ENCODE results near the gene CRELD2. TPM values are rescaled to one million over a fixed set of nuclear protein-coding genes. Genes with fewer than 3 reads are reported as not detected.
A peak's percentile ranks its signal among the peaks of the same experiment; 100 is the strongest.

Gene CRELD2
- polyA plus RNA-seq, 1 donor (not counting 4 experiments of a cell fraction or from before 2014, with no cell fraction given): 33.5 TPM

GRCh38 chr22:49961601-49962011 lies 43.2 kb downstream of the CRELD2 start:
- H2AFZ ChIP-seq (ENCODE audit: control insufficient read depth, low read length): no peak overlapping the region
- FAIRE-seq (no peak), DNase-seq (ENCODE audit: low read depth, low spot score) (no peak)
- dilution Hi-C loops (cut with MboI; ENCODE audit: extremely low pct_ligation_motif_present, low sequenced_read_pairs): no loop called here
- TF ChIP-seq EZH2 (IDR thresholded peaks at IDR 0.05; ENCODE audit: low read length) (no peak), CTCF (optimal IDR thresholded peaks at IDR 0.05 in 1 of 3, IDR thresholded peaks at IDR 0.05 in 1 of 3, conservative IDR thresholded peaks at IDR 0.05 in 1 of 3; ENCODE audit: extremely low read depth in 1 of 3, insufficient read depth in 2 of 3, low read length in 3 of 3) (no peak)
- H3K9me3 ChIP-seq (ENCODE audit: control insufficient read depth, low read depth, low read length): no peaks in the 10 kb centered on the region
- H3K4me3 ChIP-seq (ENCODE audit: control insufficient read depth in 2 of 3, extremely low read depth in 1 of 3, insufficient read depth in 2 of 3, low read depth in 1 of 3, low read length in 3 of 3): peak overlapping the region; percentile 65 to 79 (median 76)
- peaks cover 18% of the 10 kb centered on the region for H3K4me1 ChIP-seq (ENCODE audit: control insufficient read depth, extremely low read depth, insufficient read depth, low read length)
- H3K27ac ChIP-seq (ENCODE audit: control insufficient read depth, insufficient read depth, low read length): peak overlapping the region; percentile 81
- no peaks in the 10 kb centered on the region for H3K9me1 ChIP-seq (ENCODE audit: control insufficient read depth, extremely low read depth, insufficient read depth, low read length)
- H4K20me1 ChIP-seq (ENCODE audit: control insufficient read depth, extremely low read depth, insufficient read depth, low read length): peaks cover 6% of the 10 kb centered on the region
- H3K9ac ChIP-seq (ENCODE audit: control insufficient read depth, extremely low read depth, insufficient read depth, low read length): peak overlapping the region; percentile 88
- H3K27me3 ChIP-seq (ENCODE audit: control insufficient read depth, extremely low read depth, insufficient read depth, low read length): no peaks in the 10 kb centered on the region
- peaks cover 23% of the 10 kb centered on the region for H3K79me2 ChIP-seq (ENCODE audit: control insufficient read depth, insufficient read depth, low read length)
- peaks cover 10 to 16% of the 10 kb centered on the region in 2 experiments for H3K36me3 ChIP-seq (ENCODE audit: control insufficient read depth in 2 of 2, extremely low read depth in 1 of 2, insufficient read depth in 2 of 2, low read length in 2 of 2)
- peak overlapping the region; percentile 82 for H3K4me2 ChIP-seq (ENCODE audit: control insufficient read depth, extremely low read depth, insufficient read depth, low read depth, low read length)

GRCh38 chr22:49962012-49962750 lies 43.7 kb downstream of the CRELD2 start:
- TF ChIP-seq EZH2 (IDR thresholded peaks at IDR 0.05; ENCODE audit: low read length): no peak
- TF ChIP-seq CTCF (optimal IDR thresholded peaks at IDR 0.05 in 1 of 3, IDR thresholded peaks at IDR 0.05 in 1 of 3, conservative IDR thresholded peaks at IDR 0.05 in 1 of 3; ENCODE audit: extremely low read depth in 1 of 3, insufficient read depth in 2 of 3, low read length in 3 of 3): no peak
- no peaks in the 10 kb centered on the region for H3K9me3 ChIP-seq (ENCODE audit: control insufficient read depth, low read depth, low read length)
- H2AFZ ChIP-seq (ENCODE audit: control insufficient read depth, low read length): no peak overlapping the region
- no peaks in the 10 kb centered on the region for H3K9me1 ChIP-seq (ENCODE audit: control insufficient read depth, extremely low read depth, insufficient read depth, low read length)
- H3K36me3 ChIP-seq (ENCODE audit: control insufficient read depth in 2 of 2, extremely low read depth in 1 of 2, insufficient read depth in 2 of 2, low read length in 2 of 2): peaks cover 10 to 16% of the 10 kb centered on the region in 2 experiments
- dilution Hi-C loops (cut with MboI; ENCODE audit: extremely low pct_ligation_motif_present, low sequenced_read_pairs): no loop called here
- H3K9ac ChIP-seq (ENCODE audit: control insufficient read depth, extremely low read depth, insufficient read depth, low read length): peak overlapping the region; percentile 89
- DNase-seq (ENCODE audit: low read depth, low spot score) (peak; percentile 54), FAIRE-seq (peak; percentile 9)
- H3K4me2 ChIP-seq (ENCODE audit: control insufficient read depth, extremely low read depth, insufficient read depth, low read depth, low read length): peak overlapping the region; percentile 89
- peaks cover 6% of the 10 kb centered on the region for H4K20me1 ChIP-seq (ENCODE audit: control insufficient read depth, extremely low read depth, insufficient read depth, low read length)
- peak overlapping the region; percentile 65 to 79 (median 76) for H3K4me3 ChIP-seq (ENCODE audit: control insufficient read depth in 2 of 3, extremely low read depth in 1 of 3, insufficient read depth in 2 of 3, low read depth in 1 of 3, low read length in 3 of 3)
- H3K27ac ChIP-seq (ENCODE audit: control insufficient read depth, insufficient read depth, low read length): peak overlapping the region; percentile 88
- peaks cover 18% of the 10 kb centered on the region for H3K4me1 ChIP-seq (ENCODE audit: control insufficient read depth, extremely low read depth, insufficient read depth, low read length)
- H3K27me3 ChIP-seq (ENCODE audit: control insufficient read depth, extremely low read depth, insufficient read depth, low read length): no peaks in the 10 kb centered on the region
- H3K79me2 ChIP-seq (ENCODE audit: control insufficient read depth, insufficient read depth, low read length): peaks cover 23% of the 10 kb centered on the region
